ENCODE results near the gene EPB41L4A.
A peak's percentile ranks its signal among the peaks of the same experiment; 100 is the strongest.

- peak; percentile 78 to 96 (median 91) for TF ChIP-seq CTCF (IDR thresholded peaks at IDR 0.05)
- no peak for TF ChIP-seq POLR2A (IDR thresholded peaks at IDR 0.05)
These were observed 272.5 kb downstream of the EPB41L4A start for GRCh38 chr5:112146323-112147226.

Data from adrenal gland (tissue), 5 donors.